Measurements from ENCODE around the gene SPRR2F. TPM values are rescaled to one million over a fixed set of nuclear protein-coding genes. Genes with fewer than 3 reads are reported as not detected.

SPRR2F gene
- 1 to 10 TPM in 1 of 9 donors, not detected in 8; 5.5 TPM for total RNA-seq
- not detected for polyA plus RNA-seq
- long read RNA-seq, donor 1, result 0 reads
- long read RNA-seq, donor 2, result 0 reads
- long read RNA-seq, donor 3, result 0 reads

- H3K36me3 ChIP-seq, result no peaks in the 10 kb centered on the region
- DNase-seq (no peak), ATAC-seq (no peak)
- no peaks in the 10 kb centered on the region for H3K27me3 ChIP-seq
- peaks cover 0 to 2% (median 0%) of the 10 kb centered on the region in 12 donors for H3K9me3 ChIP-seq
- H3K4me1 ChIP-seq, result no peaks in the 10 kb centered on the region
- H3K27ac ChIP-seq, result no peak within 1 kb of the TSS
- H3K4me3 ChIP-seq, result no peak within 1 kb of the TSS
- 65 to 85% (median 79%) methylated on average over 3 of the region's 3 CpGs for WGBS, 4 donors
- intact Hi-C loops (cut with DNase I), result no loop called here
- TF ChIP-seq POLR2A (IDR thresholded peaks at IDR 0.05) (no peak), CTCF (IDR thresholded peaks at IDR 0.05) (no peak)
Observed at GRCh38 chr1:153113416-153113815, at the start of gene SPRR2F. Gene SPRR2F, minus strand, starts transcription at chr1:153113516. Its CDS starts 783 bp downstream, at chr1:153112733.

GRCh38 chr1:153155541-153155940, 42.2 kb upstream of the SPRR2F start:
- H3K27me3 ChIP-seq, result peaks cover 0 to 7% (median 0%) of the 10 kb centered on the region in 9 donors
- TF ChIP-seq POLR2A (IDR thresholded peaks at IDR 0.05) (no peak), CTCF (IDR thresholded peaks at IDR 0.05) (no peak)
- no peak for DNase-seq
- H3K4me3 ChIP-seq, result no peak overlapping the region
- WGBS, 4 donors, result 78 to 90% (median 84%) methylated on average over 2 of the region's 2 CpGs
- ATAC-seq, result no peak
- H3K9me3 ChIP-seq, result peaks cover 0 to 13% (median 0%) of the 10 kb centered on the region in 12 donors
- intact Hi-C loops (cut with DNase I), result no loop called here
- H3K36me3 ChIP-seq, result no peaks in the 10 kb centered on the region
- no peaks in the 10 kb centered on the region for H3K4me1 ChIP-seq
- H3K27ac ChIP-seq, result no peak overlapping the region

GRCh38 chr1:153152481-153152880, 39.2 kb upstream of the SPRR2F start:
- H3K9me3 ChIP-seq, result no peaks in the 10 kb centered on the region
- no peak overlapping the region for H3K4me3 ChIP-seq
- DNase-seq, result no peak
- 63 to 67% (median 64%) methylated on average over 3 of the region's 3 CpGs for WGBS, 4 donors
- peaks cover 0 to 7% (median 0%) of the 10 kb centered on the region in 9 donors for H3K27me3 ChIP-seq
- TF ChIP-seq CTCF (IDR thresholded peaks at IDR 0.05) (no peak), POLR2A (IDR thresholded peaks at IDR 0.05) (no peak)
- no peak for ATAC-seq
- H3K27ac ChIP-seq, result no peak overlapping the region
- intact Hi-C loops (cut with DNase I), result no loop called here
- H3K4me1 ChIP-seq, result no peaks in the 10 kb centered on the region
- H3K36me3 ChIP-seq, result no peaks in the 10 kb centered on the region

GRCh38 chr1:153150846-153151245, 37.5 kb upstream of the SPRR2F start, which contains the start of gene SPRR2G:
Gene SPRR2G, minus strand, starts transcription at chr1:153150890. Its CDS starts 780 bp downstream, at chr1:153150110.
- no peak for DNase-seq
- Histone ChIP-seq H3K27me3 (peaks cover 0 to 7% (median 0%) of the 10 kb centered on the region in 9 donors), H3K9me3 (no peaks in the 10 kb centered on the region), H3K36me3 (no peaks in the 10 kb centered on the region), H3K27ac (no peak within 1 kb of the TSS), H3K4me1 (no peaks in the 10 kb centered on the region), H3K4me3 (no peak within 1 kb of the TSS)
- TF ChIP-seq CTCF (IDR thresholded peaks at IDR 0.05), result no peak
- no peak for TF ChIP-seq POLR2A (IDR thresholded peaks at IDR 0.05)
- WGBS, 4 donors, result 41 to 57% (median 45%) methylated on average over 1 of the region's 1 CpG
- intact Hi-C loops (cut with DNase I), result no loop called here
- ATAC-seq, result no peak

Data from heart left ventricle (tissue), 16 donors.